Ectodermal cell (in vitro differentiated cells): ENCODE data around the gene SNIP1.
"Not testable (repeated sequence)": the region's sequence is repeated elsewhere in the genome, so short reads cannot be mapped to it uniquely, and the experiment has no call there.

Experiments
- H3K27ac ChIP-seq: 2 replicates; pipeline ENCODE4 v1.7.0; 2013; ENCODE audit warnings: mild to moderate bottlenecking, low read depth, low read length; ENCODE audit not compliant: insufficient read depth, poor library complexity, severe bottlenecking
- H3K27me3 ChIP-seq: 2 replicates; pipeline ENCODE4 v1.7.0; 2013; ENCODE audit warnings: mild to moderate bottlenecking, low read length; ENCODE audit not compliant: insufficient read depth, control insufficient read depth, poor library complexity, severe bottlenecking
- H3K36me3 ChIP-seq: one replicate; pipeline ENCODE4 v1.7.0; 2013; ENCODE audit warnings: low read length; ENCODE audit not compliant: control insufficient read depth, insufficient read depth
- H3K4me1 ChIP-seq: one replicate; pipeline ENCODE4 v1.7.0; 2013; ENCODE audit warnings: low read length; ENCODE audit not compliant: control insufficient read depth, insufficient read depth
- H3K4me3 ChIP-seq: 2 replicates; pipeline ENCODE4 v1.7.0; 2013; ENCODE audit warnings: low read depth, low read length, control low read depth; ENCODE audit not compliant: insufficient read depth
- H3K9me3 ChIP-seq: 2 replicates; pipeline ENCODE4 v1.7.0; 2013; ENCODE audit warnings: mild to moderate bottlenecking, low read length, moderate library complexity; ENCODE audit not compliant: control insufficient read depth
- WGBS, 2 experiments: methylation state at CpG; one replicate each; pipeline ENCODE4 v1.1.7; 2013; ENCODE audit warnings: missing lambda C conversion rate in 2 of 2; 5-methylcytosine and 5-hydroxymethylcytosine counted together

The SNIP1 gene

DNA sequence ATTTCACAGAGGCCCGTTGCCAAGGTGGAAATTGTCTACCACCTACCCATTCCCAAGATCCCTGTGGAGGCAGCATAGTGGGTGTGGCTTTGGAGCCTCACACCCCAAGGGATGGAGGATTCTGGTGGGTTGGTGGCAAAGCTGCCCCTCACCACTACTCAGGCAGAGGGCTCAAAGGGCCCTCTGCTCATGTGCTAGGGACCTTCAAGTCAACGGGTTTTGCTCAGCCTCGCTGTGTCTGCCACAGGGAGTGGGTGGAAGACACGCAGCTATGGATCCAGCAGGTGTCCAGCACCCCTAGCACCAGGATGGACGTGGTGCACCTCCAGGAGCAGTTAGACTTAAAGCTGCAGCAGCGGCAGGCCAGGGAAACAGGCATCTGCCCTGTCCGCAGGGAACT lies 5.0 kb upstream of the SNIP1 start:
- Histone ChIP-seq H3K27ac (no peak overlapping the region), H3K9me3 (no peaks in the 10 kb centered on the region), H3K36me3 (no peaks in the 10 kb centered on the region), H3K4me1 (no peaks in the 10 kb centered on the region), H3K27me3 (no peaks in the 10 kb centered on the region), H3K4me3 (no peak overlapping the region)
- 87 to 88% methylated on average over 7 of the region's 7 CpGs for WGBS, 2 experiments

DNA sequence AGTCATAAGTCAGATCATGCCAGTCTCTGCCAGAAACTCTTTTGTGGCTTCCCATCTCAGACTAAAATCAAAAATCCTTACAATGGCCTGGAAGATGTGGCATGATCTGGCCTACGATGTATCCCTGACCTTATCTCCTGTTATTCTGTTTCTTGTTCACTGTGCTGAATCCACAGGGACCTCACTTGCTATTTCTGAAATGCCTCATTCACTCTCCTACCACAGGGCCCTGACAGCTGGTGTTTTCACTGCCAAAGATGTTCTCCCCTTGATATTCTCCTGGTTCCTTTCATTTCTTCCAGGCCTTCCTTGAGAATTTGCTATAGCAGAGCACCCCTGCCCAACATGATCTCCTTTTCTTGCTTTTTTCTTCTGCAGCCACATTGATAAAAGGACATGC lies 4.3 kb upstream of the SNIP1 start:
- Histone ChIP-seq H3K4me3 (no peak overlapping the region), H3K4me1 (no peaks in the 10 kb centered on the region), H3K9me3 (no peaks in the 10 kb centered on the region), H3K36me3 (no peaks in the 10 kb centered on the region), H3K27ac (no peak overlapping the region), H3K27me3 (no peaks in the 10 kb centered on the region)
- 94 to 97% methylated on average over 1 of the region's 1 CpG for WGBS, 2 experiments

DNA sequence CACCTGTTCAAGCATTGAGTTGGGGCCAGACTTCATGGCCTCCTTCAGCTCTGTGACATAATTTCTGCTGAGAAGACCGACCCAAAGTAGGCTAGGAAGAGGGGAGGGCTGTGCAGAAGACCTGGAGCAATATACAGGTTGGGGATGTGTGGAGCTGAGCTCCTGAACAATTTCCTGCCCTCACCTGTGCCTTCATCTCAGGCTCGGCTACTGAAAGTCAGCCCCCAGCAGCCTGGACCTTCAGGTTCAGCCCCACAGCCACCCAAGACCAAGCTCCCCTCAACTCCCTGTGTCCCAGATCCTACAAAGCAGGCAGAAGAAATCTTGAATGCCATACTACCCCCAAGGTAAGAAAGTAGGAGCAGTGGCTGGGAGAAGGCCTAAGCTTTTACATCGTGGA lies 3.3 kb upstream of the SNIP1 start:
- Histone ChIP-seq H3K27me3 (no peaks in the 10 kb centered on the region), H3K27ac (no peak overlapping the region), H3K4me3 (peak overlapping the region; percentile 36), H3K36me3 (no peaks in the 10 kb centered on the region), H3K4me1 (peaks cover 7% of the 10 kb centered on the region), H3K9me3 (no peaks in the 10 kb centered on the region)
- 94 to 97% methylated on average over 3 of the region's 3 CpGs for WGBS, 2 experiments

DNA sequence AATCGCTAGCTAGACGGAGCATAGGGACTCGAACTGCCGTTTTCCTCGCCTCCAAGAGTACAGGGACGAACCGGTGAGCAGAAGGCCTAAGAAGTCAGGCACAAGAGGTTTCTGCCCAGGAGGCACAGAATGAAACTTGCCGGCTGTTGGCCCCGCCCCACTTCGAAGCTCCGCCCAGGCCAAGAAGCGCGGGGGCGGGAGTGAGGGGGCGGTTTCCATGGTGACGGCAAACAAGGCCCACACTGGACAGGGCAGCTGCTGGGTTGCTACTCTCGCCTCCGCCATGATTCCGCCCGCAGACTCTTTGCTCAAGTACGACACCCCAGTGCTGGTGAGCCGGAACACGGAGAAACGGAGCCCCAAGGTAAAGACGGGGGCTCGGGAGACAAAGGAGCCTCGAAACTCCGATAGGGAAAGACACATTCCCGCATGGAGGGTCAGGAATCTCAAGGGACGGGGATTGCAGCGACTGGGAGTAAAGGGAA lies 2.7 kb upstream of the SNIP1 start, which contains the start of gene DNALI1:
TSS of gene DNALI1 (plus strand) at position 229 of the 485 bp plus-strand sequence. CDS start at position 284, 55 bp downstream.
- Histone ChIP-seq H3K4me3 (peak within 1 kb of the TSS; percentile 36), H3K36me3 (no peaks in the 10 kb centered on the region), H3K27me3 (no peaks in the 10 kb centered on the region), H3K27ac (no peak within 1 kb of the TSS), H3K4me1 (peaks cover 7% of the 10 kb centered on the region), H3K9me3 (no peaks in the 10 kb centered on the region)
- WGBS, 2 experiments, result 44% methylated on average over 31 of the region's 31 CpGs

DNA sequence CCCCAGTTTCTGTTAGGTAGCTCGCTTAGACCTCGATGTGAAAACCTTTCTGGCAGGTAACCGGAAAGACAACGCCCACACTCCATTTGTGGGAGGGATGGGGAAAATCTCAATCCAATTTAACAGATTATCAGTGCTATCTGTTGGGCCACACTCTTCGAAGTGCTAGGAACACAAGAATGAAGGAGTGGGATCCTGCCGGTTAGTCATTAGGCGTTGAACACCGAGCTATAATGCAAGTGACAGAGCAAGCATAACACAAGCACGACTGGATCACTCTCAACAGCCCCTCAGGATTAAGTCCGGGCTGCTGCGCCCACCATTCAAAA lies 531 bp downstream of the SNIP1 start:
- H3K9me3 ChIP-seq, result no peaks in the 10 kb centered on the region
- H3K36me3 ChIP-seq, result no peaks in the 10 kb centered on the region
- H3K27me3 ChIP-seq, result no peaks in the 10 kb centered on the region
- peak overlapping the region; percentile 11 for H3K27ac ChIP-seq
- H3K4me3 ChIP-seq, result peak overlapping the region; percentile 91
- peaks cover 7% of the 10 kb centered on the region for H3K4me1 ChIP-seq
- WGBS, 2 experiments, result 6 to 8% methylated on average over 11 of the region's 11 CpGs

DNA sequence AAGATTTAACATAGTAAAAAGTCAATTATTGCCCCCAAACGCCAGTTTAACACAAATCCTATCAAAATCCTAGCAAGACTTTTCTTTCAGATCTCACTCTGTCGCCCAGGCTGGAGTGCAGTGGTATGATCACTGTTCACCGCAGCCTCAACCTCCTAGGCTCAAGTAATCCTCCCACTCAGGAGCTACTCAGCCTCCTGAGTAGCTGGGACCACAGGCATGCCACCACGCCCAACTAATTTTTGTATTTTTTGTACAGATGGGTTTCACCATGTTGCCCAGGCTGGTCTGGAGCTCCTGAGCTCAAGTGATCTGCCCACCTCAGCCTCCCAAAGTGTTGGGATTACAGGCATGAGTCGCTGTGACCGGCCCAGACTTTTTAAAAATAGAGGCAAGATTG lies 4.8 kb downstream of the SNIP1 start:
- Histone ChIP-seq H3K4me3 (no peak overlapping the region), H3K9me3 (no peaks in the 10 kb centered on the region), H3K4me1 (peaks cover 7% of the 10 kb centered on the region), H3K36me3 (peaks cover 6% of the 10 kb centered on the region), H3K27ac (no peak overlapping the region), H3K27me3 (no peaks in the 10 kb centered on the region)
- 90 to 93% methylated on average over 6 of the region's 6 CpGs for WGBS, 2 experiments

DNA sequence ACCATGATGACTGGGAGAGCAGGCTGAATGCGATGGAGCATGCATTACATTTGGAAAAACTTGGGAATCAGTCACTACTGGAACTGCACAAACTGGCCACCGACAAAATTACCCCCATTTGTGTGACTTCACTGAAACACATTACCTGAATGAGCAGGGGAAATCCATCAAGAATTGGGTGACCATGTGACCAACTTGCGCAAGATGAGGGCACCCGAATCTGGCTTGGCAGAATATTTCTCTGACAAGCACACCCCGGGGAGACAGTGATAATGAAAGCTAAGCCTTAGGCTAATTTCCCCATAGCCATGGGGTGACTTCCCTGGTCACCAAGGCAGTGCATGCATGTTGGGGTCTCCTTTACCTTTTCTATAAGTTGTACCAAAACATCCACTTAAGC lies 9.1 kb downstream of the SNIP1 start:
- WGBS, 2 experiments, result 95 to 98% methylated on average over 5 of the region's 5 CpGs
- H3K9me3 ChIP-seq, result no peaks in the 10 kb centered on the region
- H3K27me3 ChIP-seq, result no peaks in the 10 kb centered on the region
- no peaks in the 10 kb centered on the region for H3K4me1 ChIP-seq
- peaks cover 8% of the 10 kb centered on the region for H3K36me3 ChIP-seq
- H3K27ac ChIP-seq, result no peak overlapping the region
- no peak overlapping the region for H3K4me3 ChIP-seq

DNA sequence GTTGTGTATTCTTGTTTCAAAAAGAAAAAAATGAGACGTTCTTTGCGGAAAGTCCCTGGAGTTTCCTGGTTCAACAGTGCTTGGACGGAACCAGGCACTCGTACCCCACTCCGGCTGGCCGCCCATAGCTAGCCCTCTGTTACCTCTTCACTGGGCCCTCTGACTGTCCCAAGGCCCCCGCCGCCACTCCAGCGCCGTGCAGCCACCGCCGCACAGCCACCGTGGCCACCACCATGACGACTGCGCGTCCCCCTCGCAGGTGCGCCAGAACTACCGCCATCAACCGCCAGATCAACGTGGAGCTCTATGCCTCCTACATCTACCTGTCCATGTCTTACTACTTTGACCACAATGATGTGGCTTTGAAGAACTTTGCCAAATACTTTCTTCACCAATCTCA lies 9.6 kb downstream of the SNIP1 start:
- Histone ChIP-seq H3K4me1 (no peaks in the 10 kb centered on the region), H3K27me3 (no peaks in the 10 kb centered on the region), H3K9me3 (no peaks in the 10 kb centered on the region), H3K4me3 (no peak overlapping the region), H3K27ac (no peak overlapping the region), H3K36me3 (peaks cover 8% of the 10 kb centered on the region)
- WGBS, 2 experiments, result 94 to 96% methylated on average over 21 of the region's 21 CpGs

DNA sequence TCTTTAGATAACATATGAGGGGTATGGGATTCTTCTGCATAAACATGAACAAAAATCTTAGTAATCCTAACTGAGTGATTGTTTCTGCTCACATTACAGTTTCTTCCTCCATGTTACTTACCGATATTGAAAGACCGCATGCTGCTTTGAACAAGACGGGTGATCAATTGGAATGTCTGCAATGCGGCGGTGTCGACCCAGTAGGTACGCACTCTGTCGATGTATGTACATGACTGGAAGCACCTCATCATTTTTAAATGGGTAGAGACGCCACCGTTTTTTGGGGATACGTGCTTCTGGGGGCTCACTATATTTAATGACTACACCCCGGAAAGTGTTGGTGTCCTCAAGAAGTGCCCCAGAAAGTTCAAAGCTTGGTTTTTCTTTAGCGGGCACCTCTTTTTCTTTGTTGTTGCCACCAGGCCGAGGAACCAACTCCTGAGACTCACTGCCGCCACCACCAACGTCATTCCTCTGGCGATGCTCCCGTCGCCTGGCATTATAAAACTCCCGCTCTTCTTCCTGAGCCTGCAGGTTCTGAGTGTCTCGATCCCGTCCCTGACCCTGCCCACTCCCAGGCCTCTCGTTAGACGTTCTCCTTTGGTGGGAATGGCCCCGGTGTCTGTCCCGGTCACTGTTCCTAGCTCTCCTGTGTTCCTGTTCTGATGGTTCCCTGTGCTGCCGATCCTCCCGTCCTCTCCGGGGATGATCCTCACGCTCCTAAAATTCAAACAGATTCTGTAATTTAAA lies 13.9 kb downstream of the SNIP1 start:
- Histone ChIP-seq H3K4me1 (no peaks in the 10 kb centered on the region), H3K27ac (no peak overlapping the region), H3K27me3 (no peaks in the 10 kb centered on the region), H3K4me3 (no peak overlapping the region), H3K9me3 (no peaks in the 10 kb centered on the region), H3K36me3 (peaks cover 28% of the 10 kb centered on the region)
- WGBS, 2 experiments, result 95 to 96% methylated on average over 30 of the region's 30 CpGs

DNA sequence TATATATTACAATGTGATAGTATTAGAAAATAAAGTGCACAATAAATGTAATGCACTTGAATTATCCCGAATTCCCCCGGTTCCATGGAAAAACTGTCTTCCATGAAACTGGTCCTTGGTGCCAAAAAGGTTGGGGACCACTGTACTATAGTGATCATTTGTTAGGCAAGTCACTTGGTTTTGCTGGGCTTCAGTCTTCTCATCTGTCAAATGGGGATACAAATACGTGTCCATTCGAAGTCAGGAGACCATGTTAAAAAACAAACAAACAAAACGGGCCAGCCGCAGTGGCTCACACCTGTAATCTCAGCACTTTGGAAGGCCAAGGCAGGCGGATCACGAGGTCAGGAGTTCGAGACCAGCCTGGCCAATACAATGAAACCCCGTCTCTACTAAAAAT lies 14.9 kb downstream of the SNIP1 start:
- WGBS, 2 experiments, result 93 to 96% methylated on average over 10 of the region's 10 CpGs
- H3K36me3 ChIP-seq, result peaks cover 28% of the 10 kb centered on the region

More for the DNA sequence above, 14.9 kb downstream of the SNIP1 start:
- not testable (repeated sequence) for H3K27me3 ChIP-seq, H3K4me1 ChIP-seq, H3K4me3 ChIP-seq, H3K27ac ChIP-seq, H3K9me3 ChIP-seq
